ENCODE measurements around the gene THOC5. TPM values are rescaled to one million over a fixed set of nuclear protein-coding genes. Genes with fewer than 3 reads are reported as not detected.

Gene THOC5
- total RNA-seq, 4 donors from 2014 or later, result 22.4 to 43.7 (median 27.0) TPM

DNA sequence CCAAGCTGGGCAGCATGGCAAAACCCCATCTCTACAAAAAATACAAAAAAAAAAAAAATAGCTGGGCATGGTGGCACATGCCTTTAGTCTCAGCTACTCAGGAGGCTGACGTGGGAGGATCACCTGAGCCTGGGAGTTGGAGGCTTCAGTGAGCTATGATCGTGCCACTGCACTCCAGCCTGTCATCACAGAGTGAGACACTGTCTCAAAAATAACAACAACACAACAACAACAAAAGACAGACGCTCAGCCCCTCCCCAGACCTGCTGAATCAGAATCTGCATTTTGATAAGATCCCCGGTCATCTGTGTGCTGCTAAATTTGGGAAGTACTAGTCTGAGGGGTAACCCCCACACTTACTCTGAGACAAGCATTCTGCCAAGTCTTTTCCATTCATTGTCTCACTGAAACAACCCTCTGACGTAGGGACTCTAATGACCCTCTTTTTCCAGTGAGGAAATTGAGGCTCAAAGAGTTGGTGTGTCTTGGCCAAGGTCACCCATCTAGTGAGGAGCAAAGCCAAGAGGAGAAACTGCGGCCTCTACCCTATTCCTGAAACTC, 66.1 kb downstream of the THOC5 start:
- H3K27me3 ChIP-seq, result peaks cover 5% of the 10 kb centered on the region
- WGBS, 2 donors (ENCODE audit: low coverage in 1 of 2), result 82 to 91% methylated on average over 3 to 6 of the region's 6 CpGs
- in situ Hi-C loops (cut with MboI; ENCODE audit: low pct_ligation_motif_present in 1 of 4, low pct_unique_long_range_greater_than_20kb in 1 of 4, low sequenced_read_pairs in 3 of 4), result no loop called here

DNA sequence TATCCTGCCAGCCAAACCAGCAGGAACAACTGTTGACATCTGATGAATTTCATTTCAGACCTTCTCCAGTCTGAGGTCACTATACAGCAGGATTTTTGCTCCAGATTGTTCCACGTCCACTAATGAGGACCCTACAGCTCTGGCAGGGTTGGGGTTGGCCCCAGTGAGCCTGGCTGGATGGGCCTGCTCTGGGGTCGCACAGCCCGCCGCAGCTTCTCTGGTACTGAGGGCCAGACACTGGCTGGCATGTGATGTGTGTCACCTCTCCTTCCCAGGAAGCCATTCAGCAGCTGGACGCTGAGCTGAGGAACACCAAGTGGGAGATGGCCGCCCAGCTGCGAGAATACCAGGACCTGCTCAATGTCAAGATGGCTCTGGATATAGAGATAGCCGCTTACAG, 68.1 kb downstream of the THOC5 start:
- H3K4me3 ChIP-seq, result no peak overlapping the region
- TF ChIP-seq, protein P1, sequence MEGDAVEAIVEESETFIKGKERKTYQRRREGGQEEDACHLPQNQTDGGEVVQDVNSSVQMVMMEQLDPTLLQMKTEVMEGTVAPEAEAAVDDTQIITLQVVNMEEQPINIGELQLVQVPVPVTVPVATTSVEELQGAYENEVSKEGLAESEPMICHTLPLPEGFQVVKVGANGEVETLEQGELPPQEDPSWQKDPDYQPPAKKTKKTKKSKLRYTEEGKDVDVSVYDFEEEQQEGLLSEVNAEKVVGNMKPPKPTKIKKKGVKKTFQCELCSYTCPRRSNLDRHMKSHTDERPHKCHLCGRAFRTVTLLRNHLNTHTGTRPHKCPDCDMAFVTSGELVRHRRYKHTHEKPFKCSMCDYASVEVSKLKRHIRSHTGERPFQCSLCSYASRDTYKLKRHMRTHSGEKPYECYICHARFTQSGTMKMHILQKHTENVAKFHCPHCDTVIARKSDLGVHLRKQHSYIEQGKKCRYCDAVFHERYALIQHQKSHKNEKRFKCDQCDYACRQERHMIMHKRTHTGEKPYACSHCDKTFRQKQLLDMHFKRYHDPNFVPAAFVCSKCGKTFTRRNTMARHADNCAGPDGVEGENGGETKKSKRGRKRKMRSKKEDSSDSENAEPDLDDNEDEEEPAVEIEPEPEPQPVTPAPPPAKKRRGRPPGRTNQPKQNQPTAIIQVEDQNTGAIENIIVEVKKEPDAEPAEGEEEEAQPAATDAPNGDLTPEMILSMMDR (IDR thresholded peaks at IDR 0.05), result no peak
- no peaks in the 10 kb centered on the region for H3K9me3 ChIP-seq
- H3K27me3 ChIP-seq, result peaks cover 25% of the 10 kb centered on the region
- DNase-seq, result no peak
- in situ Hi-C loops (cut with MboI; ENCODE audit: low pct_ligation_motif_present in 1 of 4, low pct_unique_long_range_greater_than_20kb in 1 of 4, low sequenced_read_pairs in 3 of 4), result no loop called here
- peaks cover 0 to 14% (median 7%) of the 10 kb centered on the region in 4 donors for H3K4me1 ChIP-seq
- no peak overlapping the region for H3K27ac ChIP-seq
- H3K36me3 ChIP-seq, result no peaks in the 10 kb centered on the region
- 89 to 92% methylated on average over 4 to 7 of the region's 8 CpGs for WGBS, 2 donors (ENCODE audit: low coverage in 1 of 2)
- intact Hi-C loops (cut with DNase I; ENCODE audit: low total_unique reads), result no loop called here

More for the DNA sequence above, 66.1 kb downstream of the THOC5 start:
- no peak for DNase-seq
- TF ChIP-seq POLR2AphosphoS5 (IDR thresholded peaks at IDR 0.05) (no peak), POLR2A (IDR thresholded peaks at IDR 0.05) (no peak)
- TF ChIP-seq, protein P1 (IDR thresholded peaks at IDR 0.05), result no peak
- Histone ChIP-seq H3K4me1 (no peaks in the 10 kb centered on the region), H3K36me3 (no peaks in the 10 kb centered on the region), H3K9me3 (no peaks in the 10 kb centered on the region), H3K27ac (no peak overlapping the region), H3K4me3 (no peak overlapping the region)
- intact Hi-C loops (cut with DNase I; ENCODE audit: low total_unique reads), result no loop called here

DNA sequence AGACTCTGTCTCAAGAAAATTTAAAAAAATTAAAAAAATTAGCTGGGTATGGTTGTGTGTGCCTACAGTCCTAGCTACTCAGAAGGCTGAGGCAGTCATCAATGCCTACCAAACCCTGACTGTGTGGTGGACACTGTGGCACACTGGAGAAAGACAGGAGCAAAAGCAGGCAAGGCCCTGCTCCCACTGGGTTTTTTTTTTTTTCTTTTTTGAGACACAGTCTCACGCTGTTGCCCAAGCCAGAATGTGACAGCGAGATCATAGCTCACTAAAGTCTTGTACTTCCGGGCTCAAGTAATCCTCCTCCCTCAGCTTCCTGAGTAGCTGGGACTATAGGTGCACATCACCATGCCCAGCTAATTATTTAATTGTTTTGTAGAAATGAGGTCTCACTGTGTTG, 68.9 kb downstream of the THOC5 start:
- WGBS, 2 donors (ENCODE audit: low coverage in 1 of 2), result 91% methylated on average over 3 of the region's 3 CpGs; no CpG with 5 or more reads in 1 of the 2 donors
- Histone ChIP-seq H3K4me1 (peaks cover 0 to 22% (median 14%) of the 10 kb centered on the region in 4 donors), H3K4me3 (no peak overlapping the region), H3K27me3 (peaks cover 34% of the 10 kb centered on the region), H3K27ac (no peak overlapping the region), H3K9me3 (no peaks in the 10 kb centered on the region), H3K36me3 (no peaks in the 10 kb centered on the region)
- in situ Hi-C loops (cut with MboI; ENCODE audit: low pct_ligation_motif_present in 1 of 4, low pct_unique_long_range_greater_than_20kb in 1 of 4, low sequenced_read_pairs in 3 of 4) (no loop called here), intact Hi-C loops (cut with DNase I; ENCODE audit: low total_unique reads) (no loop called here)
- no peak for DNase-seq
- TF ChIP-seq POLR2AphosphoS5 (IDR thresholded peaks at IDR 0.05) (no peak), EP300 (IDR thresholded peaks at IDR 0.05; ENCODE audit: low read depth) (no peak), POLR2A (IDR thresholded peaks at IDR 0.05) (no peak)
- TF ChIP-seq, protein P1 (IDR thresholded peaks at IDR 0.05), result no peak

DNA sequence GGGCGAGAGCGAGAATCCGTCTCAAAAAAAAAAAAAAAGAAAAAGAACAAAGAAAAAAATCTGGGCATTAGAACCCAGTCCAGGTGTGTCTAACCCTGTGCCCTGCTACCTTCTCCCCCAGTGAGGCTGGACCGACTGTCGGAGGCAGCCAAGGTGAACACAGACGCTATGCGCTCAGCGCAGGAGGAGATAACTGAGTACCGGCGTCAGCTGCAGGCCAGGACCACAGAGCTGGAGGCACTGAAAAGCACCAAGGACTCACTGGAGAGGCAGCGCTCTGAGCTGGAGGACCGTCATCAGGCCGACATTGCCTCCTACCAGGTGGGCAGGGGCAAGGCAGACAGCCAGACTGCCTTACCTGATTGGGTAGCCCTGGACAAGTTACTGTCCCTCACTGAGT, 70.3 kb downstream of the THOC5 start:
- WGBS, 2 donors (ENCODE audit: low coverage in 1 of 2), result 88 to 92% methylated on average over 8 to 13 of the region's 13 CpGs
- H3K4me3 ChIP-seq, result no peak overlapping the region
- H3K36me3 ChIP-seq, result no peaks in the 10 kb centered on the region
- H3K27ac ChIP-seq, result no peak overlapping the region
- intact Hi-C loops (cut with DNase I; ENCODE audit: low total_unique reads) (no loop called here), in situ Hi-C loops (cut with MboI; ENCODE audit: low pct_ligation_motif_present in 1 of 4, low pct_unique_long_range_greater_than_20kb in 1 of 4, low sequenced_read_pairs in 3 of 4) (no loop called here)
- no peak for TF ChIP-seq POLR2AphosphoS5 (IDR thresholded peaks at IDR 0.05)
- no peaks in the 10 kb centered on the region for H3K9me3 ChIP-seq
- H3K4me1 ChIP-seq, result peaks cover 0 to 22% (median 15%) of the 10 kb centered on the region in 4 donors
- DNase-seq, result no peak
- H3K27me3 ChIP-seq, result peaks cover 47% of the 10 kb centered on the region

DNA sequence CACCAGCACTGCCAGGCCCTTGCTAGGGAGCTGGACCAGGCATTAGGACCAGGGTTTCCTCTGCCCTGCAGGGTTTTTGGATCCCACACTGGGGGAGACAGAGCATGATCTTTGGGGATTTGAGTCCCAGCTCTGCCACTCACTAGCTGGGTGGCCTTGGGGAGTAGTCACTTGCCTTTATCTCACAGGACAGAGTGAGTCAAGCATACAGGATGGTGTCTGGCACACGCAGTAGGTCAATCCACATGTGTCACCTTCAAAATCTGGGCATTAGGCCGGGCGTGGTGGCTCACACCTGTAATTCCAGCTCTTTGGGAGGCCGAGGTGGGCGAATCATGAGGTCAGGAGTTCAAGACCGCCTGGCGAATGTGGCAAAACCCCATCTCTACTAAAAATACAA, 70.8 kb downstream of the THOC5 start:
- Histone ChIP-seq H3K4me1 (peaks cover 0 to 22% (median 17%) of the 10 kb centered on the region in 4 donors), H3K27me3 (peaks cover 53% of the 10 kb centered on the region), H3K36me3 (no peaks in the 10 kb centered on the region), H3K9me3 (no peaks in the 10 kb centered on the region), H3K4me3 (no peak overlapping the region), H3K27ac (no peak overlapping the region)
- intact Hi-C loops (cut with DNase I; ENCODE audit: low total_unique reads), result no loop called here
- in situ Hi-C loops (cut with MboI; ENCODE audit: low pct_ligation_motif_present in 1 of 4, low pct_unique_long_range_greater_than_20kb in 1 of 4, low sequenced_read_pairs in 3 of 4), result no loop called here
- DNase-seq, result no peak
- WGBS, 2 donors (ENCODE audit: low coverage in 1 of 2), result 94% methylated on average over 7 of the region's 7 CpGs; no CpG with 5 or more reads in 1 of the 2 donors
- no peak for TF ChIP-seq POLR2AphosphoS5 (IDR thresholded peaks at IDR 0.05)
- no peak for TF ChIP-seq EP300 (IDR thresholded peaks at IDR 0.05; ENCODE audit: low read depth)
- TF ChIP-seq POLR2A (IDR thresholded peaks at IDR 0.05), result no peak
- TF ChIP-seq, protein P1 (IDR thresholded peaks at IDR 0.05), result no peak

Data from transverse colon (tissue), 4 donors.